Stimulated activated CD8-positive, alpha-beta memory T cell treated with anti-CD3 and anti-CD28 coated beads, Interleukin-15, amount 100 ng/mL, for 1 hour (primary cell): ENCODE data around the gene CPA2.

ENCODE experiments used
- DNase-seq: peaks from one replicate; pipeline ENCODE4 v3.0.0-alpha.2; 2020; ENCODE audit warnings: low read depth

Gene CPA2

DNA sequence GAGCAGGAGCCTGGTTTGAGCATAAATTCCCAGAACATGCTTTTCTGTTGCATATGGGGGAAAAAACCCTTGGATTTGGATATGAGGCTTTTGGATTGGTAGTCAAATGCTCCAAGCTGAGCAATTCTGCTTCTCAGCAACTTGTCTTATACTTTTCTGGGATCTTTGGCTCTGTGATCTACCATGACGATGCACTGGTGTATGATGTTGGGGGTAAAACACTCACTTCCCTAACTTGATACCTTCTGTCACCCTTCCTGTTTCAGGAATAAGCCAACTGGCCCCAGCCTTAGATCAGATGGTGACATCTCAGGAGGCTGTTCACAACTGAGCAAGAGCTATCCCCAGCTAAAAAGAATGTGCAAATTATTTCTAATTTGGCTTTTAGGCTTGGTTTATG is 13.2 kb downstream of the CPA2 start:
- DNase-seq: no peak

DNA sequence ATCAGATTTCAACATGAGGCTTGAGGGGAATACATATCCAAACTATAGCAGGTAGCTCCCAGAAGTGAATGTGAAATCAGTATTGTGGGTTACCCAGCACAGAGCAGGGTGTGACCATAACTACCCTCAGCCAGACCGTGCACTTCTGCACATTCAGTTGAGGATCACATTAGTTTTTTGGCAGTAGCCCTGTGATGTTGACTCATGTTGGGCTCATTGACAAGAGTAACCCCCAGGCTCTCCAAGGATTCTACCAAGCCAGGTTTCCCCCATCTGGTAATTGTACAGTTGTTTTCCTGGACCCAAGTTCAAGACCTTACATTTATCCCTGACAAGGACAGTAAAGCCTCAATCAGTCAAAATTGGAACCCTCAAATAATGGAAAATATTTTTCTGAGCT is 14.6 kb downstream of the CPA2 start:
- DNase-seq: no peak

GRCh38 chr7:130286881-130287280 is 20.2 kb downstream of the CPA2 start:
- DNase-seq: no peak

- no peak for DNase-seq
These were observed 21.5 kb downstream of the CPA2 start for GRCh38 chr7:130288168-130288567.

- no peak for DNase-seq
These were observed 22.2 kb downstream of the CPA2 start for GRCh38 chr7:130288829-130289228.

- no peak for DNase-seq
These were observed 22.8 kb downstream of the CPA2 start for GRCh38 chr7:130289478-130289877.

DNA sequence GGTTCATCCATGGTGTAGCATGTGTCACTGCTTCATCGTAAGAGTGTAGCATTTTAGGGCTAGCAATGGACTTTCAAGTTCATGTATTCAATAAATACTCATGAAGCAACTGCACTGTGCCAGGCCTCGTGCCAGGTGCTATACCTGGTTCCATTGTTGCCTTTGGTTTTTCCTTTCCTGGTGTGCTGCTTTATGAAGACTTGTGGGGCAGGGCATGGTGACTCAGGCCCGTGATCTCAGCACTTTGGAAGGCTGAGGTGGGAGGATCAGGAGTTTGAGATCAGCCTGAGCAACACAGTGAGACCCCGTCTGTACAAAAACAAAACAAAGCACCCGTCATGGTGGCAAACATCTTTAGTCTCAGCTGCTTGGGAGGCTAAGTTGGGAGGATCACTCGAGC is 24.1 kb downstream of the CPA2 start:
- DNase-seq: no peak

DNA sequence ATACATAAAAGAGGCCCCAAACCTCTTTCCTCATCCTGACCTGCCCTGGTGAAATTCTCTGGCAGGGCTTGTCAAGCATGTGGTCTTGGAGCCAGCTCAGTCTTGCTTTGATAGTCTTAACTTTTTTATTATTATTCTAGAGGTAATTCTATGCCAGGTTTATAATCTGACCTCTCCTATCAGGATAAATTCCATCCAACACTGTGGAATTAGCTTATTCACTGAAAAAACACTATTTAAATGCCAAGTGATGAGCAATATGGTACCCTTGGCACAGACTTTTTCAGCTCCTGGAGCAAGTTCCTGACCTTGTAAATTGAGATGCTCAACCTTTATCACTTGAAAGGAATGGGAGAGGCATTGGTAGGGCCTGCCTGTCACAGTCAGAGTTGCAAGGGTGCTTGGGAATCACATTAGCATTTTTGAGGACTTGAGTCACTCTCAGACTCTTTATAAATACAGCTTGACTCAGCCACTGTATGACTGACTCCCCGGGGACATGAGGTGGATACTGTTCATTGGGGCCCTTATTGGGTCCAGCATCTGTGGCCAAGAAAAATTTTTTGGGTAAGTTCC is 26.1 kb downstream of the CPA2 start, which contains the start of gene CPA4:
TSS of gene CPA4 (plus strand) at position 480 of the 576 bp plus-strand sequence. CDS start at position 500, 20 bp downstream.
- DNase-seq: no peak

GRCh38 chr7:130293521-130293920 is 26.9 kb downstream of the CPA2 start:
- no peak for DNase-seq

GRCh38 chr7:130294314-130294713 is 27.7 kb downstream of the CPA2 start:
- no peak for DNase-seq

DNA sequence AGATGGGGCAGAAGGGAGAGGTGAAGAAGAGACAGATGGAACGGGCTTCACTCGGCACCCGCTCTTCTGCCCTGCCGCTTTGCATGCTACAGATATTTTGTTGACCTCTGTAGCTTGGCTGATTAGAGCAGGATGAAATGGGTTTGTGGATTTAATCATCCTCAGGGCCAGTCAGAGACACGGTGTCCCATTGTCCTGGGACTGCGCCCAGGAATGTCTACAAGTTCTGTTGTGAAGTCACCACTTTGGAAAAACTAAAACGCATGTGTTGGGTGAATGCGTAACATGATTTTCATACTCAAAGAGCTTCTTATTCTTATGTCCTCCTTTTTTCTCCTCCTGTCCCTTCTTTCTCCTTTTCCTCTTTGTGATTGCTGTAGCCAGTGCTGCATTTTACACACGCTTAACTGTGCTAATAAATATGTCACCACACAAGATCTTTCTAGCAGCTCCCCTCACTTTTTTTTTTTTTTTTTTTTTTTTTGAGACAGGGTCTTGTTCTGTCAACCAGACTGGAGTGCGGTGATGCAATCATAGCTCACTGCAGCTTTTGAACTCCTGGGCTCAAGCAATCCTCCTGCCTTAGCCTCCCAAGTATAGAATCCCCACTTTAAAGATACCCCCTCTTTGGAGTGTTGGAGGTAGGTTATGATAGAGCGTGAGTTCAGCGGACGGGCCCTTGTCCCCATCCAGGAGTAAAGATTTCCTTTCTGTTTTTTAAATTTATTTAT is 29.7 kb downstream of the CPA2 start:
- no peak for DNase-seq

DNA sequence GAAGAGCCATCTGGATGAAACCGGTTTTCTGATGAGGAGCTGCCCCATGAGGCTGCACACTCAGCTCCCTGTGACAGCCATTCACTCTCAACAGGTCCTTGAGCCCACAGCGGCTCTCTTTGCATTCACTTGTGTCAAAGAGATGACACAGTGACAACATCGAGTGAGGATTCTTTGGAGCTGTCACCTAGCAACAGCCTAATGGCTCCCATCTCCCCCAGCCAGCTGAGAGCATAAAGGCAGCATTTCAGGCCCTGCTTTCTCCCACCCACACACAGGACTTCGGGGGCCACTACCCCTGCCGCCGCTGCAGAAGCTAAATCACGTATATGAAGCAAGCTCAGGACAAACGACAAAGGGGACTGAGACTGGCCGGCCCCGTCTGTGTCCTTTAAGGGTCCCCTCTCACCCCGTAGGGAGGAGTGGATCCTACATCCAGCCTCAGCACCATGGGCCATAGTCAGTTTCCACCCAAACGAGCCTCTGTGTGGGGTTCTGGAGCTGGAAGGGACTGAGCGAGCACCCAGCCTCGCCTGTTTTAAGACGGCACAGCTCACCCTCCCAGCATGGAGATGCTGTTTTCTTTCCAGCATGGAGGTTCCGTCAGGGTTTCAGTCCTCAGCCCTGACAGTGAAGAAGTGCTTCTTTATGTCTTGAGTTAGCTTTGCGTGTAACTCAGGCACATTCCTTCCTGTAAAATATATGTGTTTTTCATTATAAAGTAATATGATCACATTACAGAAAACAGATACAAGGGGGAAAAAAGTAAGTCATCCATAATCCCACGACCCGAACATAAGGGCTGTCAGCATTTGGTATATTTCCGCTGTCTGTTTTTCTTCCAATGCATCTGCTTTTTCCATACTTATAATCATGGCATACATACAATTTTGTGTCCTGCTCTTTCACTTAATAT is 31.2 kb downstream of the CPA2 start:
- no peak for DNase-seq

GRCh38 chr7:130298544-130299326 is 32.1 kb downstream of the CPA2 start:
- DNase-seq: no peak

DNA sequence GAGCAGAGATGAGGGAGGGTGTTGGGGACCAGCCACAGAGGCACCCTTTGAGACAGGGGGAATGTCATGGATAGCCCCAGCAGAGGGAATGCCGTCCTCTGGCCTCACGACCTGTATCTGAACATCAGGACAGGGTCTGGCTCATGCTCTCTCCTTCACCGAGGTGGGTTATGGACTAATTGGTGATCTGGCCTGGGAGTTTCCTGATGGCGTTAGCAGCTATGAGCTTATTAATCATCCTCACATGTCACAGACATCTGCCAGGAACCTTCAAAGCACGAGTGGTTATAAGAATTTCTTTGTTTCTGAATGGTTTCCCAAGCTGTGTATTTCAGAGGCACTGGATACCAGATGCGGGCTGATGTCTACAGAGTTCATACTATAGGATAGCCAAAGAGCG is 33.2 kb downstream of the CPA2 start:
- DNase-seq: no peak

DNA sequence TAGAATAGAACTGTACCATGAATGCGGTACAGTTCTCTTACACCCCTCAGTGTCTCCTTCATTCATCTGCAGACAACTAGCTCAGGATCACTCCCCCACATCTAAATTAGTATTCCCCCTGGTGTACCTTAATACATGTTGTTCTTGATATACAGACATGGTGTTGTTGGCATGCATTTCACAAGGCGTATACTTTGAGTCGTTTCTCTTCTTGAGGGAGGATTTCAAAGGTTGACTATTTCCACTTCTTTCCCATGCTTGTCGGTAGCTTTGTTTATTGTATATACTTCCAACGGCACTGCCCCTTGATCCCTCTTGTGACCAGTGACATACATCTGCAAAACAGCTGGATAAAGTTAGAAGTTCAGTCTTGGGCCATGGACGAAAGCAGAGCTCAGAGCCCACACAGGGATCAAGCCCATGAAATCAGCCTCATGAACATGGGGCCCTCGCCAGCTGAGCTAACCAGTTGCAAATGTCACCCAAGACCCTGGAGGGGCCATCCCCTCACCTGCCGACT is 34.9 kb downstream of the CPA2 start:
- DNase-seq: no peak

GRCh38 chr7:130302649-130303048 is 36.0 kb downstream of the CPA2 start:
- no peak for DNase-seq

DNA sequence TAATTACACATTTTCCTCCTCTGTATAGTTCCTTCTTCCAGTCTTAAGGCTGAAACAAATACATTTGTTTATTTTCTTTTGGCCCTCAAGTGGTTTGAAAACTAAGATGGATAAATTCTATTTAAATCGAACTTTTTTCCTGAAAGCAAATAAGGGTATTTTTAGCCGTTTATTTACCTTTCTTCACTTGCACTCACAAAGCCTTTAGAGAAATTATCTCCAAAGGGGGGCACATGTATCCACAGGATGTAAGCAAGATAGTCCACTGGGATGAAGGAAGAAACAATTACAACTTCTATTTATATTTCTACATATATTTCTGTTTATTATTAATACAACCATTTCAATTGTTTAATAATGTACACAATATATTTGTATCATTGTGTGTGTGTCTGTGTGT is 36.5 kb downstream of the CPA2 start:
- DNase-seq: no peak

- DNase-seq: no peak
These were observed 36.9 kb downstream of the CPA2 start for GRCh38 chr7:130303551-130303950.

GRCh38 chr7:130303982-130304381 is 37.3 kb downstream of the CPA2 start:
- DNase-seq: no peak

DNA sequence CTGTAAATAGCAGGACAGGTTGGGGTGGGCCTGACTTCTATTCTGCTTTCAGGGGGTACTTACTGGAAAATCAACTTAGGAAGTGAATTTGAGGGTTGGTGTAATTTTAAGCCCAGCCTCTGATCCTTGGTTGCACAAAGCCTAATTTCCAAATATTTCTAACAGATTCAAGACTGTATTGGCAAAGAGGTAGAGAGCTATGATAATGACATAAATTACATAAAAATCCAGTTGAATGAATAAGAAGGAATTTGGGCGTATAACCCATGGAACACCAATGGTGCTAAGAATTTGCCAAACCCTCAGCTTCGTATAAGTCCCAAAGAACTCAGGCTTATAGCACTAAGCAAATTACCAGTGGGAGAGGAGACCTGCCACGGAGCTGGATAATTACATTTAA is 38.2 kb downstream of the CPA2 start:
- DNase-seq: no peak

- no peak for DNase-seq
These were observed 38.9 kb downstream of the CPA2 start for GRCh38 chr7:130305433-130306042.
